GM18499 (cell line): ENCODE data around the gene ERF.

ENCODE experiments used
- ATAC-seq: cut with Tn5 transposase; IDR thresholded peaks from one replicate; pipeline ENCODE4 v1.9.1; 2021; ENCODE audit warnings: moderate number of reproducible peaks; ENCODE audit not compliant: insufficient read depth, unreplicated experiment

Gene ERF

GRCh38 chr19:42219812-42220750 lies 34.8 kb downstream of the ERF start, which contains the start of gene ZNF526:
Gene ZNF526, plus strand, starts transcription at chr19:42220312. Its CDS starts 4,092 bp downstream, at chr19:42224404.
- ATAC-seq, result no peak

GRCh38 chr19:42217520-42218437 lies 37.1 kb downstream of the ERF start, which contains the start of gene DEDD2:
Gene DEDD2, minus strand, starts transcription at chr19:42217677. Its CDS starts 670 bp downstream, at chr19:42217007.
- no peak for ATAC-seq

- no peak for ATAC-seq
These were observed 38.0 kb downstream of the ERF start for GRCh38 chr19:42216653-42217519.

- ATAC-seq, result no peak
These were observed 40.0 kb downstream of the ERF start for GRCh38 chr19:42214810-42215485.

GRCh38 chr19:42212886-42213285 lies 42.0 kb downstream of the ERF start:
- ATAC-seq, result no peak

- ATAC-seq, result no peak
These were observed 46.3 kb downstream of the ERF start for GRCh38 chr19:42208612-42209011.

GRCh38 chr19:42207767-42208271 lies 47.1 kb downstream of the ERF start:
- no peak for ATAC-seq

- no peak for ATAC-seq
These were observed 47.8 kb downstream of the ERF start for GRCh38 chr19:42206871-42207755.

- ATAC-seq, result no peak
These were observed 50.3 kb downstream of the ERF start for GRCh38 chr19:42204664-42205063.

GRCh38 chr19:42203700-42204099 lies 51.2 kb downstream of the ERF start:
- ATAC-seq, result no peak

- ATAC-seq, result no peak
These were observed 52.5 kb downstream of the ERF start for GRCh38 chr19:42202290-42202880.

- no peak for ATAC-seq
These were observed 53.2 kb downstream of the ERF start for GRCh38 chr19:42201489-42202289.

- ATAC-seq, result no peak
These were observed 54.7 kb downstream of the ERF start for GRCh38 chr19:42200116-42200715.

GRCh38 chr19:42199440-42200115 lies 55.4 kb downstream of the ERF start:
- no peak for ATAC-seq

GRCh38 chr19:42198676-42199439 lies 56.1 kb downstream of the ERF start:
- no peak for ATAC-seq
